Suppressor macrophage (primary cell): Measurements from ENCODE around the gene S100A7A.
"Not testable (repeated sequence)": the region's sequence is repeated elsewhere in the genome, so short reads cannot be mapped to it uniquely, and the experiment has no call there.

Source experiments
- DNase-seq, 4 experiments: peaks; one replicate each; pipeline ENCODE4 v3.0.0-alpha.2; 2020 to 2022

S100A7A gene

DNA sequence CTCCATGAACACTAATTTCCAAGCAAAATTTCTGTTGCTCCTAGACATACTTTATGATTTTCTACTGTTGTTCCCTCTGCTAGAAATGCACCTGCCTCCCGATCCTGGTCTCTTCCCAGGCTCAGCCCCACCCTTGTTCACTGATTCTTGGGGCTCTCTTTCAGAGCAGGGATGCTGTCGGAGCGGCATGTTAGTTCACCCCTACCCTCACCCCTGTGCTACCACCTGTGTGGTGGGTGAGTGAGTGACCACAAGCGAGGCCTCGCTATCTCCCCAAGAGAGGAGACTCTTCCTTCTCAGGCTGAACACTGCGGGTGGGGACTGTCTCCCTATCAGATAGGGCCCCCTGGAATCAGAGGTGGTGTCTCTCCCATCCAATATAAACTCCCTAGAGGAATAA lies 20.5 kb upstream of the S100A7A start:
- DNase-seq = no peak

DNA sequence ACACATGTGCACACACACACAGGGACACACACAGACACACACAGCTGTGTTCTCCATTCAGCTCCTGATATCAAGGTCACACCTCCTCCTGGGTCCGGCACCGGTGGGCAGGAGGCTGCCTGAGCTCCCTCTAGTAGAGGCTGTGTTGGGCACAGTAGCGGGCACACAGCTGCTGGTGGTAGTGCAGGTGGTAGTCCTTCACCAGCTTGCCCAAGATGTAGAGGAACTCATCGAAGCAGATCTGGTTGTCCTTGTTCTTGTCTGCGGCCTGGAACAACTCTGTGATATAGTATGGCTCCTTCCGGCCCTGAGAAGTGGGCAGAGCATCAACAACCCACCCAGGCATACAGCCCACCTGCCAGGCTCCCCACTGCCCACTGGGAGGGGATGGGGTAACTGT lies 19.9 kb upstream of the S100A7A start:
- DNase-seq = no peak

DNA sequence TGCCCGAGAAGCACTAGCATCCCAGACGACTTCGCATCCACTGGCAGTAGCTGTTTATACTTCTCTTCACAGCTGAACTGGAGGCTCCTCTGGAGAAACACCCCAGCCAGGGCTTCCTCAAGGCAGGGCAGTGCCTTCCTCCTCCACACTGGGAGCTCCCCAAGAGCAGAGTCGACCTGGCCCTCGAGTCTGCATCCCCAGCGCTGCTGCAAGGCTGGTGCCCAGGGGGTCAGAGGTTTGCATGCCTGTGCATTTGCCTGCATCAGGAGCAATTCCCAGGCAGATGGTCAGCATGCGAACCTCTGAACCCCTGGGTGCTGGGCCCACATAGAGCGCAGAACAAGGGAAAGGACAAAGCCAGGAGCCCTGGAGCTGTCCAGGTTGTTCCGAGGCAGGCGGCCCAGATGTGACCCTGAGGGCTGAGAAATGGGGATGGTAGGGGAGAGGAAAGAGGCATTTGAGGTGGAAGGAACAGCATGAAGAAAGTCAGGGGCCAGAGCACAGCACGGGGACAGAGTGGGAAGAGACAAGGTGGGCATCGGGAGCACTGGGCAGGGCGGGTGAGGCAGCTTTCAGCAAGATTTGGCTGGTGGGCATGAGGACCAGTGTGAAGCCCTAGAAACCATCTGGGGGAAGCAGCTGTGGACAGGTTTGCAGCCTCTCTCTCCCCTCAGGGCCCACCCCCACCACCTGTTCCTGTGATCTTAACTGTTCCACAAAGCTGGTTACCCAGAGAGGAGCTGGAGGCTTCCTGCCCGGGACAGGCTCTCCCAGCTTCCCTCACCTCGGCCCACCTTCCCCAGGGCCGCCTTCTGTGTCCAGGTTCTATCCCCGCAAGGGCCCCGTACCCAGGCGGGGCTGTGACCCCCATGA lies 19.0 kb upstream of the S100A7A start:
- peak in 1 of 4 experiments; percentile 36 for DNase-seq

DNA sequence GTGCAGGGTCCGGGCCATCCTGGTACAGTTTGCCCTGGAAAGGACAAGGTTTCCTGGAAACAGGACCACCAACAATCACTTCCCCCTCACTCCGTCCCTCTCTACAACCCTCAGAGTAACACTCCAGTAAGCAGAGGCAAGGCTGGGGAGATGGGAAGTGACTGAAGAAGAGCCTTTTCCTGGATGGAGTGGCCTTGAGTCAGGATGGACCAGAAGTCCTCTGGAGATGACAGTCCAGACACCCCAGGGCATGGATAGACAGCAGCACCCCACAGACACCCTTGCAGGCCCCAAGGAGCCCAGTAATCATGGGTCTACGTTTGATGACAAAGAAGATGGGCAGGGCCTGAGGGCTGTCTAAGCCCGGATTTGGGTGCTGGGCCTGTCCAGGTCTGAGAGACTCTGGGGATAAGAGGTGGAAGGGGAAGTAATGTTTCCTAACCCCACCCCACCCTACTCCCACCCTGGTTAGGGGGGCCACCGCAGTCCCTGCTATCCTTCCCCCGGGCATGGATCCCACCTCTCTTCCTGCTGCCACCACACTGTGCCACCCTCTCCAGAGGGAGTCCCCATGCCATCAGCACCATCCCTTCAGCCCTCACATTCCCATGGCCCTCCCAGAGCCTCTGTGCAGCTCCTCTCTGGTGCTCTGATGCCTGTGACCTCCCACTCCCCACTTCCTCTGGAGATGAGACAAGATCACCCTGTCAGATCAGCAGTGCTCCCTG lies 18.2 kb upstream of the S100A7A start:
- DNase-seq = no peak

DNA sequence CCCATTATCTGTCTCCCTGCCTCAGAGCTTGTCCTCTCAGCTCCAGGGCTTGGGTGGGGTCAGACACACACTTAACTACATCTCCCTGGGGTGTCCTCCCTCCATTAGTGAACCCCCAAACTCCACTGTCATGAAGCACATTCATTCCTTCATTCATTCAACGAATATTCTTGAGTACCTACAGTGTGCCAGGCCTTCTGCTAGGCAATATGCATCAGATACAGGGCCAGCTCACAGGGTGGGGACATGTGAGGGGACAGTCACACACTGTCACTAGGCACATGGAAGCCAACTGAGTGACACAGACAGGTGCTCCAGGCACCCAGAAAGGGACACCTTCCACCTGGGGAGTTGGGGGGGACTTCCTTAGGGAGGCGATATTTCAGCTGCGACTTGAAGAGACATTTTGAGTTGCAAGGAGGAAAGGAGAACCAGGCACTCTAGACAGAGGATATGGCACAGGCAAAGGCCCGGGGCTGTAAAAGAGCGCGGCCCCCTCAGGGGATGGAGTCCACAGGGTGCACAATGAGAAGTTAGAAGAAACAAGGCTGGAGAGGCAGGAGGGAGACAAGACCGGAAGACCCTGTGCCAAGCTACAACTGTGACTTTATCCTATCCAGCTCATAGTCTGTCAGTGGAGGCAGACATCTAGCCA lies 16.8 kb upstream of the S100A7A start:
- DNase-seq = no peak

DNA sequence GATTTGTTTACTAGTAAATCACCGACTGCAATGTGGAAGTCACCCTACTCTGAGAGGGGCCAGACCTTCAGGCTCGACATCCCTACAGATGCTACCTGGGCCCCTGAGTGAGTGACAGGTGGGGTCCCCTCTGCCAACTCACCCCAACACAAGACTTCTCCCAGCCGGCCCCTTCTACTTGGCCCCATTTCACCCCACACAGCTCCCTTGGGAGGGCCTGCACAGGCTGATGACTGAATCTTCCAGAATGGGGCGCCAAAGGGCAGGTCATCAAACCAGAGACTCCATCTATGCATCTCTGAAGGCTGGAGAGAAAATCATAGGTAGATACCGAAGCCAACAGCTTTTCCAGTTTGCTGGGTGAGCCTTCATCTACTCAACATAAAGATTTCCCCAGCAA lies 16.1 kb upstream of the S100A7A start:
- DNase-seq = no peak

DNA sequence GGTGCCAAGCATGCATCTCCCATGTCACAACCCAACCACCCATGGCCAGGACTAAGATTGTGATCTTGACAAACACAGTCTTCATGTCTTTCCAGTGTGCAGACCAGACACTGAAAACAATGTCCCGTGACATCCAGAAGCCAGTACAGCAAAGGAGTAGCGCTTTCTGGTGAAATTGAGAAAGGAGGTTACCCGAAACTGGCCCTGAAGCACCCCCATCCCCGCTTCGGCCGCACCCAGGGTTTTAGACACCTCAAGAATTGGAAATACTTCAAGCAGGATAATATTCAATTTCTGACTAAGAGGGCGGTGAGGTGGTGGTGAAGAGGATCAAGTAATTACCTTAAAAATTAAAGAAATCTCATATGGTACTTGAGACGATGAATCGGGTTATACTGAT lies 14.9 kb upstream of the S100A7A start:
- DNase-seq = no peak

DNA sequence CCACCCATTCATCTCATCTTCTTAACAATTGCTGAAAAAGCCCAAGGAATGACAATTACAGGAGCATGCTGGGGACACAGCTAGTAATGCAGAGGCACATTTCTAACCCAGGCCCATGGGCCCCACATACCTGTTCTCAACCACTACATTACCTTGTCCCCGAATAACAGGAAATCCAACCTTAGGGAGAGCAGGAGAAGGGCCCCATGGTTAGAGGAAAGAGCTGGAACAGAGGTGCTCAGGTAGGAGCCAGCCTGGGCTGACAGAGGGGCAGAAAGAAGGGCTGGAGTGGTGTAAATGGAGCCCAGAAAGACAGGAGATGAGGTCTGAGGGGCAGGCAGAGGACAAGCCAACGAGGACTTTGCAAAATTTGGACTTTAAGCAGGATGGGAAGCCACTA lies 14.1 kb upstream of the S100A7A start:
- no peak for DNase-seq

DNA sequence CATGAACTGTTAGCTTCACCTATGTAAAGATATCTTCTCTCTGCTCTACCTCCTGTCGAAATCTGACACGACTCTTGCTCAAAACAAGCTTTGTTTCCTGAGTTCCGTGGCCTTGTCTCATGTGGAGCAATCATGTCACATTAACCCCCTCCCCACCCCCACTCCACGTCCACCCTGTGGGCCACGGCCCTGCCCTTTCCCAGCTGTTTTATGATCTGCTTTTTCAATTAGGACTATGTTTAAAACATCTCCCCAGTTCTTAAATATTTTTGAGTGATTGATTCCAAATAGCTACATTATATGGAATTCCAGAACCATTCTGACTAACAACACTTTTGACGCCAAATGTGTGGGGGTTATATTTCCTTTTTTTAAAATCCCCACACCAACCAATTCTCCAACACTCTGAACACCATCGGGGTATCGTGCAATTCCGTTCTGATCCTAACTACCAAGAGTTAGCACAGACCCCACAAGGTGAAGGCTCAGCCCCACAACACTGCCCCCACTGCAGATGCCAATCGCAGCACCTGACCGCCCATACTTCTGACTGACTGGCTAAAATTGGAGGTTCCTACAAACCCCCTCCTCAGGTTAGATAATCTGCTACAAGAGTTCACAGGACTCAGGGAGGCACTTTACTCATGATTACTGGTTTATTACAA lies 12.8 kb upstream of the S100A7A start:
- DNase-seq = no peak

DNA sequence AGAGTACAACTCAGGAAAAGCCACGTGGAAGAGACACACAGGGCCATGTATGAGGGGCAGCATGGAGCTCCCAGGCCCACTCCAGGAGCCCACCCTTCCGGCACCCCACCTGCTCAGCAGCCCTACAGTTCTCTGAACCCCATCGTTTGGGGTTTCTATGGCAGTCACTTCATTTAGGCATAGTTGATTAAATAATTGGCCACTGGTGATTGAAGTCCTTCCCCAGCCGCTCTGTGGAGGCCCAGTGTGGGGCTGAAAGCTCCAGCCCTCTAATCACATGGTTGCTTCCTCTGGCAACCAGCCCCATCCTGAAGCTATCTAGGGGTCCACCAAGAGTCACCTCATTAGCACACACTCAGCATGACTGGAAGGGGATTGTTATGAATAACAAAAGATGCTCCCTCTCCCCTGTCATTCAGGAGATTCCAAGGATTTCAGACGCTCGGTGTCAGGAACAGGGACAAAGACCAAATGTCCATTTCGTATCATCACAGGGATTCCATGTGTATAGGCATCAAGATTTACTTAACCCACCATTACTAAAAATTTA lies 12.2 kb upstream of the S100A7A start:
- DNase-seq = no peak

DNA sequence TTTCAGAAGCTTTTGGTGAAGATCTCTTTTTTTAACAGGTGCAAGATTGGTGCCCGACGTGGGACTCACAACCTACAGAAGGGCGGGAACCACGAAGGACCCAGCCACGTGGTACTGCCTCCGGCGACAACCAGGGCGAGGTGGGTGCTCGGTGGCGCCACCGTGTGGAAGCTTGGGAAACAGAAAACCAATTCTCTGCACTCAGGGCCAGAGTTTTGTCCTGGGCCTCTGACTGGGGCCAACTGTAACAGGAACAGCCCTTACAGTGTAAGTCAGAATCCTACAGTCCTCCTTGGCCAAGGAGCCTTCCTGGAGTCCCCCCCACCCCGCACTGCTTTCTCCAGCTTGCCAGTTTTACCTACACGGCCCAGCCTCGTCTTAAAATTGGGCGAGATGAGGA lies 11.6 kb upstream of the S100A7A start:
- peak; percentile 67 to 83 (median 78) for DNase-seq

DNA sequence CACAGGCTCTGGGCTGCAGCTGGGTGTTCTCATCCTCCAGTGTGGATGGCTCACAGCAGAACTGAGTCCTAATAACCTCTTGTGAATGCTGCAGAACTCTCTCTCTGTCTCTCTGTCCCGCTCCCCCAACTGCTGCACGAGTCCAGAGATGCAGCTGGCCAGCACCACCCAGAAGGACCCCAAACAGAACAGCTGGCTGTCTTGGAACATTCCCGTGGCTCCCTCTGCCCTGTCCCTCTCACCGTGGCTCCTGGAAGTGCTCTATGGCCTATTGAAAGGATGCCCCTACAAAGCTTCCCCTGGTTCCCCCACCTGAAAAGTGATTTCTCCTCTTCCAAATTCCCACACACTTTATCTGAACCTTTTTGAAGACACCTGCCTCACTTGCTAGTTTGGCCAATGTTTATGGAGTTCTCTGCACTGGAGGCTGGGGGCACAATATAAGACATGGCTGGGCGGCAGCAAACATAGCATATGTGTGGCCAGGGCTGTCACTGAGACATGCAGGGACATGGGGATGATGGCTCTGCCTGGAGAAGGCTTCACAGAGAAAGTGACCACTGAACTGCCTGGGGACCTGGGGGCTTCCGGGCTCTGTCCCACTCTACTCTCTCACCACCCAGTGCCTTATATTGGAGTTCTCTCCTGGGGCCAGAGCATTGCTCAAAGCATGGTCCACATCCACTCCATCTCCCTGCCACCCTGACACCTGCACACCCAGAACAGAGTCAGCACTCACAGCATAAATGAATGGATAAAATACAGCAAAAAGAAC lies 10.3 kb upstream of the S100A7A start:
- DNase-seq = not testable (repeated sequence)

DNA sequence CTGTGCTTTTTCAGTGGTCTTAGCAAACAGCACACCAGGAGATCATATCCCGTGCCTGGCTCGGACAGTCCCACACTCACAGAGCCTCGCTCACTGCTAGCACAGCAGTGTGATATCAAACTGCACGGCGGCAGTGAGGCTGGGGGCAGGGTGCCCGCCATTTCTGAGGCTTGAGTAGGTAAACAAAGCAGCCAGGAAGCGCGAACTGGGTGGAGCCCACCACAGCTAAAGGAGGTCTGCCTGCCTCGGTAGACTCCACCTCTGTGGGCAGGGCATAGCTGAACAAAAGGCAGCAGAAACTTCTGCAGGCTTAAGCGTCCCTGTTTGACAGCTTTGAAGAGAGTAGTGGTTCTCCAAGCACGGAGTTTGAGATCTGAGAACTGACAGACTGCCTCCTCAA lies 9.0 kb upstream of the S100A7A start:
- DNase-seq = not testable (repeated sequence)

DNA sequence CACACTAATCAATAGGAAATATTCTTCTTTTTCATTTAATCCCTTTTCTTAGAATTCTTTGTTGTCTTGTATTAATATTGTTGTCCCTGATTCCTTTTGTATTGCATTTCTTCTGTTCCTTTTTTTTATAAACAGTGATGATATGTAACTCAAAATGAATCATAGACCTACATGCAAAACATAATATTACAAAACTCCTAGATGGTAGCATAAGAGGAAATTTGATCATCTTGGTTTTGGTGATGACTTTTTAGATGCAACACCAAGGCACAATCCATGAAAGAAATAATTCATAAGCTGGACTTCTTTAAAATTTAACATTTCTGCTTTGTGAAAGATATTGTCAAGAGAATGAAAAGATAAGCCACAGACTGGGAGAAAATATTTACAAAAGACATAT lies 2.4 kb upstream of the S100A7A start:
- peak in 2 of 4 experiments; percentile 52 to 66 for DNase-seq

DNA sequence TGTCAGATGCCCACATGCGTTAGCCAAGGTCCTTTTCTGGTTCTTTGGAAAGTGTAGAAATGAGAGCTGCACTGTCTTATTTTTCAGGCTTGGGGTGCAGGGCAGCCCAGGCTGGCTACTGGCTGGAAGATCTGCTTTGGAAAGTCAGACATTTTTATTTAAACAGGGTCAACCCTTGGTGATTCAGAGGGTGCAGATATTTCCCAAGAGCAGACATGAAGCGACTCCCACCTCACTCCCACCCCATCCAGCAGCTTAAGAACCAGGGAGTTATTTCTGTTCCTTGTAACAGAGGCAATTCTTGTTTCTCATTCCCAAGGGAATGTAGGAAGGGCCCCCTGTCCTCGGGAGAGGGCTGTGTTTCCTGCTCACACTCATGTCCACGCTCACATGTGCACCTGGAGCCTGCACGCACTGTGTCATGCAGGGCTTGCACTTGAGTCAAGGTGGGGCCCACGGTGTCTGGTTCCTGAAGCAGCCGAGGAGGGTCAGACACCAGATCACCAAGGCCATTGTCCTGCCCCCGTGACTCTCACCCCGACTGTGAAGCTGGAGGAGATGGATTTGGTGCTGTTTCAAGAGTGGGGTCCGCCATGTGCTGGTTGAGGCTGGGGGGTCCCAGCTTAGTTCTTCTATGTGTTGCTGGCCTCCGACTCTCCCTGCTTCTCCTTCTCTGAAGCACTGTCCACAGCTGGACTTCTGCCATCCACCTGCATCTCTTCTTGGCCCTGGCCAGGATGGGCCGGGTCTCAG lies 992 bp downstream of the S100A7A start:
- no peak for DNase-seq

DNA sequence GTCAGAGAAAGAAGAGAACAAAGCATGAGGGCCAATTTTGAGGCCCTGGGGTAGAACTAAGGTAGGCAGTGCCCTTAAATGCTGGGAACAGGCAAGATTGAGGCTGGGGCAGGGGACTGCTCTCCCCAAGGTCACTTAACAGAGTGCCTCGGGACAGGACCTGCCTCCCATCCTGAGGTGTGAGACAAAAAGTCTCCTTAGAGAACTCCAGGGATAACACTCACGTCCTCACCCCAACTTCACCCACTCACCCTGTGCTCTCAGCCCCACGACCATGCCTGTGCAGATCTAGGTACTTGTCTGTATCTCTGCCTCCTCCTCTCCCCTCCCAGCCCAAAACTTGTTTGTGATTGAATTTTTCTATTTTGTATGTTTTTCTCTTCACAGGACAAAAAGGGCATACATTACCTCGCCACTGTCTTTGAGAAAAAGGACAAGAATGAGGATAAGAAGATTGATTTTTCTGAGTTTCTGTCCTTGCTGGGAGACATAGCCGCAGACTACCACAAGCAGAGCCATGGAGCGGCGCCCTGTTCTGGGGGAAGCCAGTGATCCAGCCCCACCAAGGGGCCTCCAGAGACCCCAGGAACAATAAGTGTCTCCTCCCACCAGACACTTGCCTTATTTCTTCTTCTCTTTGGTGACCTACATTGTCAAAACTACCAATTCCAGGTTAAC lies 2.6 kb downstream of the S100A7A start:
- not testable (repeated sequence) for DNase-seq

DNA sequence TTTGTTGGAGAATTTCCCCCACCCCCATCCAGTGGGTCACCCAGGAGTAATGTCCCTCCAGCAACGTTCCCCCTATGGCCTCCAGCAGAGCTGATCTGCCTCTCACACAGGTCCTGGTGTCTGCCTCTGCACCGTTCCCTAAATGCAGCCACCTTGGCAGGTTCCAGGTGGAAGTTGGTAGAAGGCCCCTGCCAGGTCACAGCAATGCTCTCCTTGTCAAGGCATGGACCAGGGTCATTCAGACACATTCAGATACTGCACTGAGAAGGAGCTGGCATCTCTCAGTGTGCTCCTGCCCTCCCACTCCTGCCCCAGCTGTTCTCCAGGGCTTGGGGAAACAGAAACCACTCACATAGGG lies 3.1 kb downstream of the S100A7A start:
- not testable (repeated sequence) for DNase-seq

DNA sequence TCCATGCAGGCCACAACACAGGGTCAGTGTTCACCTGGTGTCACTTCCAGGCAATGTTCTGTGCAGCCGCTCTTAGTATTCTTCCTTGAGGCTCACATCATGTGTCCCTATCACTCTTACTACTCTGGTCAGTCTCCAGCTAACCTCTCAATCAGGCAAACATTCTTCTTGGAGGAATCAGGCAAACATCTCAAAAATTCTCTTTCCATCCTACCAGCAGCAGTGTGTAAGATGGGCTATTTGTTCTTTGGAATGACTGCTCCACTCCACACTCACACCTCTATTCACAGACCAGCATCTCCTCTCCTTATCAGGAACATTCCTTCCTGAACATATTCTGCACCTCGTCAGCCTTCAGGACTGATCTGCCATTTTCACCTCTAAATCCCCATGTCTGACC lies 4.0 kb downstream of the S100A7A start:
- no peak for DNase-seq

DNA sequence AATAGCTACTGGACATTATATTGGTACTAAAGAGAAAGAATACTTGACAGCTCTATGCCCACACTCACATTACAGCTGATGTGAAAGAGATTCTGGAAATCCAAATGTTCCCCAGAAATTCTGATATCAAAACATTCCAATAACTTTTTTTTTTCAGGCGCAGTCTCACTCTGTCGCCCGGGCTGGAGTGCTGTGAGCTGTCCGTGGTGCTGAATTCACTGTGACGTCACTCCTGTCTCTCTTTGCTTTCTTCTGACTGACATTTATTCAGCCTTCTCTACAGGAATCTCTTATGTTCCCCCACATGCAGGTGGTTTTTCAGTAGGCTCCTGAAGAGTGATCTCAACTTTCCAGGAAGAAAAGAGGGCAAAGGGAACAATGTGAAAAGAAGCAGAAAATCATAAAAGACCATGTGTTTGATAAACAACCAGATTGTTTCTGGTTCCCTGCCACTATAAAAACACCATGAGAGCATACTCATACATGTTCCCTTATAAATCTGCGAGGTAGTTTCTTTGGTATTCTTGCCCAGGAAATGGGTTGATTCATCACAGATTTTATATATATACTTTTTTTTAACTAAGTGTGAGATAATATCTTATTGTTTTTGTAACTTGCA lies 6.2 kb downstream of the S100A7A start:
- peak; percentile 66 to 86 (median 84) for DNase-seq

DNA sequence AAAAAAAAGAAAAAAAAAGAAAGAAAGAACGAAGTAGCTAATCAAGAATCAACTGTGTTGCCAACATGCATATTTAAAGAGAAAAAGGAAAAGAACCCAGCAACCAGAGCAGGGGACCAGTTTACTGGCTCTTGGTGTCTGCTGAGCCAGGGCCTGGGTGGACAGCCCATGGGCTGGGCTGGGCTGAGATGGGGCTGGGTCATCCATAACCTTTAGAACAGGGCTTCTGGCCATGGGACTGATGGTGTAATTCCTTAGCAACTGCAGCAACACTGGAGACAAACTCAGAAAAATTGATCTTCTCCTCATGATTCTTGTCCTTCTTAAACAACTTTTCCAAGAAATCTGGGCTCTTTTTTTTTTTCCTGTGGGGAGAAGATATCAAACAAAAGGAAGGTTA lies 10.5 kb downstream of the S100A7A start:
- DNase-seq = no peak
